ENCODE measurements around the gene OPHN1. TPM values are rescaled to one million over a fixed set of nuclear protein-coding genes. Genes with fewer than 3 reads are reported as not detected.
A peak's percentile ranks its signal among the peaks of the same experiment; 100 is the strongest.

OPHN1 gene
- polyA plus RNA-seq, 3 donors, result 0.20 to 0.82 (median 0.73) TPM

DNA sequence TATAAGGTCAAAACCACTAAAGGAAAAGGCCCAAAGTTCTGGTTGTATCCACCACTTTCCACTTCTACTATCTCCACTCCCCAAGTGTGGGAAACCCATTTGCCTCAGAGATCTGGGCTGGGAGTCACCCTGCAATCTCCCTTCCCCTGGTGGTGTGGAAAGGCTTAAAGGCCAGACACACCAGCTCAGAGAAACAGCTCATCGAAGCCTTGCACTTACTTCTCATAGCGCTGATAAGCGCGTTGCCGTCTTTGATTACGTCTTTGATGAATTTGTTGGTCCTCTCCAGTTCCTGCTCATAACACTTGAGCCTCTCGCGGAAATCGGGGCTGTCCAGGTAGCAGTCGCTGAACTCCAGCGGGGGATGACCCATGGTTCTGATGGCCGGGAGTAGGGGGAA is 647 bp downstream of the OPHN1 start:
- Mint-ChIP-seq H3K27me3 (ENCODE audit: low read depth in 3 of 3) (peaks cover 6 to 15% (median 9%) of the 10 kb centered on the region in 3 donors), H3K9me3 (peaks cover 0 to 11% (median 0%) of the 10 kb centered on the region in 7 donors), H3K27ac (no peak overlapping the region), H3K4me1 (peaks cover 11% of the 10 kb centered on the region), H3K4me3 (peak overlapping the region; percentile 92 to 96), H3K36me3 (peaks cover 0 to 9% of the 10 kb centered on the region in 2 donors)
- intact Hi-C loops (cut with micrococcal nuclease), result no loop called here
- 25% methylated on average over 3 of the region's 12 CpGs for WGBS (ENCODE audit: insufficient coverage)
- Histone ChIP-seq H3K27ac (ENCODE audit: low read depth in 1 of 2, low read length in 2 of 2) (no peak overlapping the region), H2AFZ (ENCODE audit: insufficient read depth, low read depth, low read length, poor library complexity, severe bottlenecking) (peak overlapping the region; percentile 85), H3K4me2 (replicated peaks; ENCODE audit: extremely low read depth, low read length, poor library complexity, severe bottlenecking) (peak overlapping the region; percentile 82), H3K4me1 (ENCODE audit: control insufficient read depth in 1 of 2, insufficient read depth in 2 of 2, low read length in 2 of 2) (peaks cover 8 to 13% of the 10 kb centered on the region in 2 donors), H3K9ac (ENCODE audit: insufficient read depth, low read length, poor library complexity, severe bottlenecking) (peak overlapping the region; percentile 46), H3K27me3 (ENCODE audit: control insufficient read depth in 2 of 2, insufficient read depth in 2 of 2, low read length in 2 of 2) (no peaks in the 10 kb centered on the region), H3K4me3 (replicated peaks in 1 of 3; ENCODE audit: low read depth in 2 of 3, low read length in 3 of 3) (peak overlapping the region; percentile 41 to 84 (median 60)), H3K36me3 (replicated peaks in 1 of 2; ENCODE audit: control insufficient read depth in 1 of 2, insufficient read depth in 2 of 2, low read length in 2 of 2) (no peaks in the 10 kb centered on the region), H3K79me2 (ENCODE audit: insufficient read depth, low read length) (no peaks in the 10 kb centered on the region), H3K9me3 (replicated peaks in 1 of 2; ENCODE audit: control insufficient read depth in 1 of 2, insufficient read depth in 1 of 2, low read length in 2 of 2) (no peaks in the 10 kb centered on the region), H4K20me1 (ENCODE audit: insufficient read depth, low read length) (no peaks in the 10 kb centered on the region)
- TF ChIP-seq, protein P1, sequence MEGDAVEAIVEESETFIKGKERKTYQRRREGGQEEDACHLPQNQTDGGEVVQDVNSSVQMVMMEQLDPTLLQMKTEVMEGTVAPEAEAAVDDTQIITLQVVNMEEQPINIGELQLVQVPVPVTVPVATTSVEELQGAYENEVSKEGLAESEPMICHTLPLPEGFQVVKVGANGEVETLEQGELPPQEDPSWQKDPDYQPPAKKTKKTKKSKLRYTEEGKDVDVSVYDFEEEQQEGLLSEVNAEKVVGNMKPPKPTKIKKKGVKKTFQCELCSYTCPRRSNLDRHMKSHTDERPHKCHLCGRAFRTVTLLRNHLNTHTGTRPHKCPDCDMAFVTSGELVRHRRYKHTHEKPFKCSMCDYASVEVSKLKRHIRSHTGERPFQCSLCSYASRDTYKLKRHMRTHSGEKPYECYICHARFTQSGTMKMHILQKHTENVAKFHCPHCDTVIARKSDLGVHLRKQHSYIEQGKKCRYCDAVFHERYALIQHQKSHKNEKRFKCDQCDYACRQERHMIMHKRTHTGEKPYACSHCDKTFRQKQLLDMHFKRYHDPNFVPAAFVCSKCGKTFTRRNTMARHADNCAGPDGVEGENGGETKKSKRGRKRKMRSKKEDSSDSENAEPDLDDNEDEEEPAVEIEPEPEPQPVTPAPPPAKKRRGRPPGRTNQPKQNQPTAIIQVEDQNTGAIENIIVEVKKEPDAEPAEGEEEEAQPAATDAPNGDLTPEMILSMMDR (IDR thresholded peaks at IDR 0.05), result no peak
- no peak for DNase-seq

DNA sequence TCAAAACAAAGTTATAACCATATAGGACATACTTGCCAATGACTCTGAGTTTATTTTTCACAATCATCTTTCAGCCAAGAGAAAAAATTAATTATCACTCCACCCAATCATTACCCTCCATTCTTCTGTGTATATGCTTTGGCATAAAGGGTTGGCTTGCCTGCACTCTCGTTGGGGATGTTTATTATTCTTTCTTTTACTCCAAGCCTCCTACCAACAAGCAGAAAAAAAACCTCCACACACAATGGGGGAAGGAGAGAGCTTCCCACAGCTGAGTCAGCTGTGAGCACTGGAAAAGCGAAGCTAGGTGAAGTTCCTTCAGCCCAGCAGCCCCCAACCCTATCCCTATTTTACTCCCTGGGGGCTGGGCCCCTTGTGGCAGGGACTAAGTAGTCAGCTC is 1.5 kb downstream of the OPHN1 start:
- Mint-ChIP-seq H3K27ac (no peak overlapping the region), H3K36me3 (peaks cover 0 to 9% of the 10 kb centered on the region in 2 donors), H3K4me1 (peaks cover 11% of the 10 kb centered on the region), H3K27me3 (ENCODE audit: low read depth in 3 of 3) (peaks cover 6 to 15% (median 6%) of the 10 kb centered on the region in 3 donors), H3K4me3 (no peak overlapping the region), H3K9me3 (peaks cover 0 to 11% (median 0%) of the 10 kb centered on the region in 7 donors)
- H3K79me2 ChIP-seq (ENCODE audit: insufficient read depth, low read length), result no peaks in the 10 kb centered on the region
- H3K4me1 ChIP-seq (ENCODE audit: control insufficient read depth in 1 of 2, insufficient read depth in 2 of 2, low read length in 2 of 2), result peaks cover 8 to 13% of the 10 kb centered on the region in 2 donors
- no peaks in the 10 kb centered on the region for H3K27me3 ChIP-seq (ENCODE audit: control insufficient read depth in 2 of 2, insufficient read depth in 2 of 2, low read length in 2 of 2)
- H3K9ac ChIP-seq (ENCODE audit: insufficient read depth, low read length, poor library complexity, severe bottlenecking), result no peak overlapping the region
- no peak overlapping the region for H3K4me2 ChIP-seq (replicated peaks; ENCODE audit: extremely low read depth, low read length, poor library complexity, severe bottlenecking)
- H3K9me3 ChIP-seq (replicated peaks in 1 of 2; ENCODE audit: control insufficient read depth in 1 of 2, insufficient read depth in 1 of 2, low read length in 2 of 2), result no peaks in the 10 kb centered on the region
- no peak for DNase-seq
- no peaks in the 10 kb centered on the region for H3K36me3 ChIP-seq (replicated peaks in 1 of 2; ENCODE audit: control insufficient read depth in 1 of 2, insufficient read depth in 2 of 2, low read length in 2 of 2)
- TF ChIP-seq, protein P1 (IDR thresholded peaks at IDR 0.05), result no peak
- no peak overlapping the region for H2AFZ ChIP-seq (ENCODE audit: insufficient read depth, low read depth, low read length, poor library complexity, severe bottlenecking)
- no peak overlapping the region for H3K27ac ChIP-seq (ENCODE audit: low read depth in 1 of 2, low read length in 2 of 2)
- no CpG with 5 or more reads among the region's 2 CpGs for WGBS (ENCODE audit: insufficient coverage)
- intact Hi-C loops (cut with micrococcal nuclease), result no loop called here
- no peak overlapping the region for H3K4me3 ChIP-seq (replicated peaks in 1 of 3; ENCODE audit: low read depth in 2 of 3, low read length in 3 of 3)
- H4K20me1 ChIP-seq (ENCODE audit: insufficient read depth, low read length), result no peaks in the 10 kb centered on the region

Data from CD14-positive monocyte (primary cell).